RWPE2 (cell line): ENCODE measurements around the gene MCHR1.
A peak's percentile ranks its signal among the peaks of the same experiment; 100 is the strongest.
"Not testable (repeated sequence)": the region's sequence is repeated elsewhere in the genome, so short reads cannot be mapped to it uniquely, and the experiment has no call there.

Experiments used
- ATAC-seq: fragments of 200-7000 bp; cut with Tn5 transposase; 3 replicates; pipeline ENCODE4 v1.9.1; 2021; ENCODE audit warnings: low read depth
- DNase-seq: peaks from one replicate; pipeline ENCODE4 v3.0.0-alpha.2; 2020; ENCODE audit warnings: low spot score
- H3K27ac ChIP-seq: fragments of 450-650 bp; 2 replicates; pipeline ENCODE4 v1.5.1; 2017; ENCODE audit warnings: mild to moderate bottlenecking; ENCODE audit not compliant: poor library complexity, severe bottlenecking
- H3K27me3 ChIP-seq: fragments of 250-450 bp; sonication (Bioruptor Pico); 2 replicates; pipeline ENCODE4 v1.5.1; 2021; ENCODE audit warnings: mild to moderate bottlenecking, moderate library complexity; ENCODE audit not compliant: insufficient read depth, poor library complexity, severe bottlenecking
- H3K36me3 ChIP-seq: fragments of 250-450 bp; sonication (Bioruptor Pico); 2 replicates; pipeline ENCODE4 v1.5.1; 2020; ENCODE audit warnings: low read depth, mild to moderate bottlenecking, moderate library complexity
- H3K4me1 ChIP-seq: fragments of 250-450 bp; sonication (Bioruptor Pico); 2 replicates; pipeline ENCODE4 v1.5.1; 2021; ENCODE audit warnings: mild to moderate bottlenecking, moderate library complexity; ENCODE audit not compliant: insufficient read depth, poor library complexity, severe bottlenecking
- H3K4me3 ChIP-seq: fragments of 250-450 bp; sonication (Bioruptor Pico); 2 replicates; pipeline ENCODE4 v1.5.1; 2021; ENCODE audit warnings: mild to moderate bottlenecking, moderate library complexity; ENCODE audit not compliant: severe bottlenecking
- H3K9me3 ChIP-seq: fragments of 250-450 bp; sonication (Bioruptor Pico); 2 replicates; pipeline ENCODE4 v1.5.1; 2021; ENCODE audit warnings: mild to moderate bottlenecking, moderate library complexity; ENCODE audit not compliant: severe bottlenecking
- CTCF ChIP-seq: fragments of 450-650 bp; IDR thresholded peaks from one replicate; pipeline ENCODE4 v1.5.1; 2017; ENCODE audit warnings: mild to moderate bottlenecking, moderate library complexity; ENCODE audit not compliant: poor library complexity, severe bottlenecking

Gene MCHR1

GRCh38 chr22:40719599-40719998, 40.3 kb downstream of the MCHR1 start:
- ATAC-seq (no peak), DNase-seq (no peak)
- Histone ChIP-seq H3K27ac (no peak overlapping the region), H3K4me3 (no peak overlapping the region), H3K9me3 (no peaks in the 10 kb centered on the region), H3K27me3 (no peaks in the 10 kb centered on the region), H3K36me3 (no peaks in the 10 kb centered on the region), H3K4me1 (peaks cover 2% of the 10 kb centered on the region)
- no peak for TF ChIP-seq CTCF

- not testable (repeated sequence) for H3K27me3 ChIP-seq, H3K4me3 ChIP-seq, ATAC-seq, H3K4me1 ChIP-seq, H3K9me3 ChIP-seq, DNase-seq, H3K27ac ChIP-seq, H3K36me3 ChIP-seq
These were observed 40.9 kb downstream of the MCHR1 start for GRCh38 chr22:40720156-40720537.

- ATAC-seq (no peak), DNase-seq (no peak)
- TF ChIP-seq CTCF = no peak
- Histone ChIP-seq H3K27ac (no peak overlapping the region), H3K27me3 (no peaks in the 10 kb centered on the region), H3K36me3 (no peaks in the 10 kb centered on the region), H3K4me1 (no peaks in the 10 kb centered on the region), H3K4me3 (no peak overlapping the region), H3K9me3 (no peaks in the 10 kb centered on the region)
These were observed 41.4 kb downstream of the MCHR1 start for GRCh38 chr22:40720538-40721256.

GRCh38 chr22:40721266-40721665, 42.0 kb downstream of the MCHR1 start:
- DNase-seq (no peak), ATAC-seq (peak; percentile 25; the same call in 1 of the 3 replicates)
- Histone ChIP-seq H3K4me1 (no peaks in the 10 kb centered on the region), H3K27me3 (no peaks in the 10 kb centered on the region), H3K4me3 (no peak overlapping the region), H3K36me3 (no peaks in the 10 kb centered on the region), H3K27ac (no peak overlapping the region), H3K9me3 (no peaks in the 10 kb centered on the region)
- TF ChIP-seq CTCF = no peak

GRCh38 chr22:40723396-40723933, 44.2 kb downstream of the MCHR1 start:
- H3K4me1 ChIP-seq = peaks cover 5% of the 10 kb centered on the region
- no peak overlapping the region for H3K4me3 ChIP-seq
- H3K27me3 ChIP-seq = no peaks in the 10 kb centered on the region
- no peak for TF ChIP-seq CTCF
- no peak overlapping the region for H3K27ac ChIP-seq
- DNase-seq (no peak), ATAC-seq (no peak)
- no peaks in the 10 kb centered on the region for H3K36me3 ChIP-seq
- no peaks in the 10 kb centered on the region for H3K9me3 ChIP-seq
